K562 (cell line): ENCODE data around the gene HOGA1. TPM values are rescaled to one million over a fixed set of nuclear protein-coding genes. Genes with fewer than 3 reads are reported as not detected.

Experiments
- ATAC-seq: fragments of 200-7000 bp; cut with Tn5 transposase; 3 replicates; pipeline ENCODE4 v1.9.1; 2020; ENCODE audit warnings: moderate library complexity
- BruUV-seq: library from RNA; stranded (reverse); fragments of 400-500 nt; replicated peaks from 2 replicates; lab custom pipeline; 2021; lab: Mats Ljungman, UMichigan
- CTCF ChIA-PET: fragments of 300-600 bp; formaldehyde crosslinking; extraction: SDS; loops from one replicate; lab custom pipeline; 2021; ENCODE audit warnings: low intra/inter-chr PET ratio; lab: Yijun Ruan, JAX
- POLR2A ChIA-PET: fragments of 300-600, 350-650 bp; sonication (Branson Sonifier 250); formaldehyde crosslinking; extraction: SDS; loops from one replicate; lab custom pipeline; 2021; ENCODE audit warnings: antibody characterized with exemption, inconsistent platforms; lab: Yijun Ruan, JAX
- DNase-seq, 4 experiments: peaks; one replicate each; pipeline versions ENCODE4 v3.0.0 to v3.0.0-alpha.2; 2011 to 2018; ENCODE audit warnings: low spot score in 3 of 4, mixed read lengths in 3 of 4; ENCODE audit errors: extremely low read depth in 1 of 4
- FAIRE-seq: peaks from 2 replicates; lab custom pipeline; 2011; peaks lifted over from hg19 to GRCh38; lab: Jason Lieb, UNC
- H2AFZ ChIP-seq: 2 replicates; pipeline ENCODE4 v1.6.0; 2011; ENCODE audit warnings: low read depth, low read length, control low read depth, inconsistent platforms
- H3K27ac ChIP-seq: fragments of 200-600 bp; 3 replicates; pipeline ENCODE4 v1.8.0; 2011; ENCODE audit warnings: low read depth, mild to moderate bottlenecking, control low read depth, inconsistent platforms, low read length, moderate library complexity, mixed read lengths; ENCODE audit errors: extremely low read depth
- H3K27me3 ChIP-seq, 2 experiments: fragments of 300-600 bp in 1 of 2; 2 replicates in 1 of 2; 3 replicates in 1 of 2; pipeline versions ENCODE4 v1.6.0 to v1.8.0; 2011; ENCODE audit warnings: inconsistent platforms in 2 of 2, low read length in 2 of 2, mild to moderate bottlenecking in 1 of 2, mixed read lengths in 1 of 2, moderate library complexity in 1 of 2; ENCODE audit not compliant: control insufficient read depth in 2 of 2, insufficient read depth in 2 of 2
- H3K36me3 ChIP-seq: fragments of 300-600 bp; 3 replicates; pipeline ENCODE4 v1.8.0; 2011; ENCODE audit warnings: mild to moderate bottlenecking, low read length, inconsistent platforms; ENCODE audit not compliant: control insufficient read depth, insufficient read depth
- H3K4me1 ChIP-seq, 2 experiments: fragments of 200-600 bp in 1 of 2; replicated peaks in 1 of 2; 2 replicates in 1 of 2; 3 replicates in 1 of 2; pipeline versions ENCODE4 v1.5.1 to v1.8.0; 2011; ENCODE audit warnings: inconsistent platforms in 2 of 2, low read length in 2 of 2, mild to moderate bottlenecking in 1 of 2, mixed read lengths in 1 of 2, moderate library complexity in 1 of 2; ENCODE audit not compliant: control insufficient read depth in 2 of 2, insufficient read depth in 2 of 2
- H3K4me2 ChIP-seq: 2 replicates; pipeline ENCODE4 v1.6.1; 2011; ENCODE audit warnings: low read length, control low read depth, inconsistent platforms, mixed read lengths; ENCODE audit not compliant: insufficient read depth
- H3K4me3 ChIP-seq: fragments of 200-600 bp; sonication (generic), shearing (Covaris generic); 2 replicates; pipeline ENCODE4 v1.5.1; 2016; ENCODE audit warnings: control low read depth, inconsistent platforms
- H3K79me2 ChIP-seq: fragments of 200-600 bp; 3 replicates; pipeline ENCODE4 v1.8.0; 2011; ENCODE audit warnings: low read length, inconsistent platforms; ENCODE audit not compliant: control insufficient read depth, insufficient read depth
- H3K9ac ChIP-seq, 2 experiments: 2 replicates each; pipeline versions ENCODE4 v1.6.0 to v1.6.1; 2011; ENCODE audit warnings: low read depth in 2 of 2, low read length in 2 of 2, control low read depth in 1 of 2, inconsistent platforms in 1 of 2, mild to moderate bottlenecking in 1 of 2, mixed read lengths in 1 of 2; ENCODE audit not compliant: insufficient read depth in 1 of 2
- H3K9me1 ChIP-seq: one replicate; pipeline ENCODE4 v1.6.0; 2011; ENCODE audit warnings: inconsistent platforms, mild to moderate bottlenecking, low read length, moderate library complexity; ENCODE audit not compliant: control insufficient read depth, insufficient read depth
- H3K9me3 ChIP-seq: replicated peaks from 2 replicates; pipeline ENCODE4 v1.5.1; 2011; ENCODE audit warnings: low read depth, low read length, inconsistent platforms; ENCODE audit not compliant: control insufficient read depth, insufficient read depth
- H4K20me1 ChIP-seq: replicated peaks from 2 replicates; pipeline ENCODE4 v1.6.1; 2011; ENCODE audit warnings: low read length, inconsistent platforms, mixed read lengths; ENCODE audit not compliant: control insufficient read depth, insufficient read depth
- ARHGAP35 ChIP-seq: fragments of 450-650 bp; IDR thresholded peaks from 2 replicates; pipeline ENCODE4 v1.6.1; 2018; ENCODE audit not compliant: partially characterized antibody
- ARID2 ChIP-seq: fragments of 450-650 bp; IDR thresholded peaks from 2 replicates; pipeline ENCODE4 v1.6.1; 2017; ENCODE audit warnings: antibody characterized with exemption, mild to moderate bottlenecking
- DPF2 ChIP-seq: fragments of 450-650 bp; IDR thresholded peaks from 2 replicates; pipeline ENCODE4 v1.6.1; 2016
- HDAC2 ChIP-seq: fragments of 450-650 bp; IDR thresholded peaks from 2 replicates; pipeline ENCODE4 v1.6.1; 2016; ENCODE audit warnings: mild to moderate bottlenecking
- KDM1A ChIP-seq, 2 experiments: fragments of 450-650 bp; IDR thresholded peaks; 2 replicates each; pipeline ENCODE4 v1.6.1; 2016; ENCODE audit warnings: mild to moderate bottlenecking in 2 of 2
- MXI1 ChIP-seq: IDR thresholded peaks from 2 replicates; pipeline ENCODE4 v1.6.1; 2011; ENCODE audit warnings: low read depth, mild to moderate bottlenecking, improper control_type of control experiment, low read length
- NR1H2 ChIP-seq: sonication (generic); formaldehyde crosslinking; IDR thresholded peaks from 2 replicates; pipeline ENCODE4 v1.4.0; 2020; ENCODE audit warnings: mild to moderate bottlenecking, missing genetic modification reagents
- NR4A1 ChIP-seq, 2 experiments: fragments of 250-450 bp in 1 of 2; fragments of 450-650 bp in 1 of 2; sonication (Bioruptor Pico) in 1 of 2; IDR thresholded peaks; 2 replicates each; pipeline versions ENCODE4 v1.4.0 to v1.6.1; 2016 to 2020; ENCODE audit warnings: mild to moderate bottlenecking in 2 of 2, missing compliant biosample characterization in 1 of 2, missing genetic modification characterization in 1 of 2, moderate library complexity in 1 of 2
- SMAD2 ChIP-seq: fragments of 150-350 bp; IDR thresholded peaks from 2 replicates; pipeline ENCODE4 v1.6.1; 2014; ENCODE audit warnings: low read depth, mild to moderate bottlenecking, low read length
- SNIP1 ChIP-seq: fragments of 450-650 bp; IDR thresholded peaks from 2 replicates; pipeline ENCODE4 v1.7.1; 2017; ENCODE audit warnings: low read depth, mild to moderate bottlenecking
- SPI1 ChIP-seq: IDR thresholded peaks from 2 replicates; pipeline ENCODE4 v1.6.1; 2011; ENCODE audit warnings: low read depth, low read length, control low read depth, borderline replicate concordance
- ZKSCAN8 ChIP-seq: fragments of 200-800 bp; sonication (Bioruptor generic); IDR thresholded peaks from 2 replicates; pipeline ENCODE4 v1.6.1; 2016; ENCODE audit warnings: missing genetic modification characterization, missing compliant biosample characterization
- ZNF274 ChIP-seq: IDR thresholded peaks from 2 replicates; pipeline ENCODE4 v1.6.1; 2011; ENCODE audit warnings: low read depth, mild to moderate bottlenecking, low read length, moderate library complexity, borderline replicate concordance
- ZNF57 ChIP-seq: fragments of 450-650 bp; formaldehyde crosslinking; IDR thresholded peaks from 2 replicates; pipeline ENCODE4 v1.4.0; 2020; ENCODE audit warnings: mild to moderate bottlenecking, moderate library complexity
- ZNF830 ChIP-seq: fragments of 250-450 bp; sonication (Bioruptor Pico); IDR thresholded peaks from 2 replicates; pipeline ENCODE4 v1.5.0; 2021; ENCODE audit warnings: mild to moderate bottlenecking
- WGBS: fragments of 100-300 bp; shearing (Covaris generic); methylation state at CpG from one replicate; pipeline ENCODE4 v1.1.6; 2016; ENCODE audit warnings: low coverage, mixed read lengths; ENCODE audit not compliant: insufficient coverage; ENCODE audit errors: missing lambda C conversion rate; 5-methylcytosine and 5-hydroxymethylcytosine counted together
- in situ Hi-C: fragments of 300-500 bp; cut with MboI; formaldehyde crosslinking; loops from 4 replicates; pipeline ENCODE4 v1.15.0; 2018; ENCODE audit warnings: inconsistent platforms, mixed read lengths
- intact Hi-C: fragments of 100-400 bp; cut with micrococcal nuclease; formaldehyde crosslinking; loops from 2 replicates; pipeline ENCODE4 v1.14.2; 2022
- polyA plus RNA-seq, 8 experiments: library from polyadenylated mRNA; depleted of rRNA in 4 of 8; stranded (reverse) in 5 of 8; unstranded in 3 of 8; fragments of >200 nt; fragmentation: Nextera tagmentation in 2 of 8; fragmentation: Illumina TruSeq in 1 of 8; extraction: Ambion mirVana in 2 of 8; extraction: Trizol in 1 of 8; gene quantifications; 2 replicates each; pipeline versions ENCODE4 v1.2.1 to v1.2.3, GENCODE V29; 2011 to 2014; ENCODE audit warnings: inconsistent platforms in 1 of 8, missing spikeins in 1 of 8
- total RNA-seq, 7 experiments: library from RNA; depleted of rRNA in 6 of 7; stranded (reverse); fragments of >200 nt in 6 of 7; fragmentation: Illumina TruSeq in 2 of 7; extraction: Trizol in 2 of 7; gene quantifications; 2 replicates each; pipeline versions ENCODE4 v1.2.1 to v1.2.3, GENCODE V29; 2011 to 2021; ENCODE audit warnings: low replicate concordance in 1 of 7
- TF ChIP-seq, protein P1 (sequence below): fragments of 250-450 bp; sonication (Bioruptor Pico); IDR thresholded peaks from 2 replicates; pipeline ENCODE4 v1.6.1; 2021; ENCODE audit warnings: mild to moderate bottlenecking
- TF ChIP-seq, protein P2 (sequence below): fragments of 250-450 bp; sonication (Bioruptor Pico); IDR thresholded peaks from 2 replicates; pipeline ENCODE4 v1.8.0; 2021; ENCODE audit warnings: mild to moderate bottlenecking, moderate library complexity

The HOGA1 gene
- total and polyA plus RNA-seq, 9 of the 15 experiments (the other 6 are each of a cell fraction or from before 2014, with no cell fraction given), result not detected

DNA sequence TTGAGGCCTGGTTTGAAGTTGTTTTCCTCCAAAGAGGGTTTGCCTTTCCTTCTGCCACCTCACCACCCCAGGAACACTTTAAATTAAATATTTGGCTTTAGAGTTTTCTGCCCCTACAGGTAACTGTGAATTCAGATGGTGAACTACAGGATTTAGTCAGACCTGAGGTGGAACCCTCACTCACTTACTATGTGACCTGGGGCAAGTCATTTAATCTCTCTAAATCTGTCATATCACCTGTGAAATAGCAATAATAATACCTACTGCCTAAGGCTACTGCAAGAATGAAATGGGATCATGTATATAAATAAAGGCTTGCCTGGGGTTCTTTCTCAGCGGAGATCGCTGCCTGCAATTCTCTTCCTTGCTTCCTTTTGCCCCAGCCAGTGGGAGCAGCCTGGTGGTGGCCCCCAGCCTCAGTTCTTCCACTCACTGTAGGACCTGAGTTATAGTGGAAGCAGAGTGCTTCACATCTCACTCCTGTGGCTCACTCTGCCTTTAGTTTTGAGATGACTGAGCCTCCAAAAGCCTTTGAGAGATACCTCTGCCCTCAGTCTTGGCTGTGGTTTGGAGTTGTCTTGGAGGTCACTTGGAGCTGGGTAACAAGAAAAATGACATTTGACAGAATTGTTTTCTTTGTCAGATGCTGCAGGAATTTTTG is 17.7 kb upstream of the HOGA1 start:
- Histone ChIP-seq H3K27ac (no peak overlapping the region), H3K4me2 (no peak overlapping the region), H3K36me3 (no peaks in the 10 kb centered on the region), H2AFZ (no peak overlapping the region), H3K4me3 (no peak overlapping the region), H4K20me1 (no peaks in the 10 kb centered on the region), H3K9me1 (no peaks in the 10 kb centered on the region), H3K27me3 (no peaks in the 10 kb centered on the region), H3K79me2 (no peaks in the 10 kb centered on the region), H3K9me3 (no peaks in the 10 kb centered on the region), H3K4me1 (peaks cover 0 to 5% of the 10 kb centered on the region in 2 experiments; a peak in 1 of 5 replicates), H3K9ac (no peak overlapping the region)
- WGBS, result 67% methylated on average over 1 of the region's 2 CpGs
- POLR2A ChIA-PET, result interaction anchor here (0.6 kb wide), 1 partner anchor 33 kb away, joined by 3 read pairs; no protein-coding TSS in a partner anchor
- CTCF ChIA-PET, result no interaction called here
- no peak for FAIRE-seq
- no TSS peak for BruUV-seq
- TF ChIP-seq DPF2 (no peak), MXI1 (no peak), SNIP1 (no peak), HDAC2 (no peak), ARHGAP35 (no peak), NR1H2 (CRISPR knock-in tag) (no peak), NR4A1 (CRISPR knock-in tag; IDR thresholded peaks at IDR 0.05) (no peak), NR4A1 (tag; IDR thresholded peaks at IDR 0.05) (no peak), ZKSCAN8 (no peak), SMAD2 (no peak), ZNF57 (CRISPR knock-in tag) (no peak), ZNF274 (no peak), ZNF830 (no peak), ARID2 (no peak), KDM1A (IDR thresholded peaks at IDR 0.05) (no peak), SPI1 (no peak)
- TF ChIP-seq, protein P1, sequence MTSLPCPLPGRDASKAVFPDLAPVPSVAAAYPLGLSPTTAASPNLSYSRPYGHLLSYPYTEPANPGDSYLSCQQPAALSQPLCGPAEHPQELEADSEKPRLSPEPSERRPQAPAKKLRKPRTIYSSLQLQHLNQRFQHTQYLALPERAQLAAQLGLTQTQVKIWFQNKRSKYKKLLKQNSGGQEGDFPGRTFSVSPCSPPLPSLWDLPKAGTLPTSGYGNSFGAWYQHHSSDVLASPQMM (CRISPR knock-in tag), result no peak
- TF ChIP-seq, protein P2, sequence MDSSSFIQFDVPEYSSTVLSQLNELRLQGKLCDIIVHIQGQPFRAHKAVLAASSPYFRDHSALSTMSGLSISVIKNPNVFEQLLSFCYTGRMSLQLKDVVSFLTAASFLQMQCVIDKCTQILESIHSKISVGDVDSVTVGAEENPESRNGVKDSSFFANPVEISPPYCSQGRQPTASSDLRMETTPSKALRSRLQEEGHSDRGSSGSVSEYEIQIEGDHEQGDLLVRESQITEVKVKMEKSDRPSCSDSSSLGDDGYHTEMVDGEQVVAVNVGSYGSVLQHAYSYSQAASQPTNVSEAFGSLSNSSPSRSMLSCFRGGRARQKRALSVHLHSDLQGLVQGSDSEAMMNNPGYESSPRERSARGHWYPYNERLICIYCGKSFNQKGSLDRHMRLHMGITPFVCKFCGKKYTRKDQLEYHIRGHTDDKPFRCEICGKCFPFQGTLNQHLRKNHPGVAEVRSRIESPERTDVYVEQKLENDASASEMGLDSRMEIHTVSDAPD, result no peak
- in situ Hi-C loops, result no loop called here
- DNase-seq, result no peak
- intact Hi-C loops, result no loop called here
- ATAC-seq, result no peak
